ENCODE results near the gene ANKFN1.

ANKFN1 gene

GRCh38 chr17:56290802-56291118, 137.5 kb downstream of the ANKFN1 start:
- DNase-seq (ENCODE audit: low spot score), result no peak

GRCh38 chr17:56291226-56291805, 138.0 kb downstream of the ANKFN1 start:
- no peak for DNase-seq (ENCODE audit: low spot score)

DNA sequence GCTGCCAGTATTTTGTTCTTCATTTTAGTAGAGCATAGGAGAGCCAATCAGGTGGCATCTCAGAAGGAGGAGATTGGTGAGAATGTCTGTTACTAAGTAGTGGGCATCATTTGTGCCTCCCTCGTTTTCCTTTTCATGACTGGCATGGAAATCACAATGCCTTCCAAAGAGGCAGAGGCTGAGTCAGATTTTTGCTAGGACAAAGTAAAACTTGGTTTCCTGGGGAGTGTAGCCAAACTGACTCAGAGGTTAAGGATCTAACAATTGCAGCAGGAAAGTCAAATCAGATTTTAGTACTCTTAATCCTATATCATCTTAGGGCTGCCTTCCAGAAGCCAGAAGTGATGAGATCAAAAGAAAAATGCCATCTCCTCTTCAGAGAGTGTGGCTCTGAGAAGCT, 138.7 kb downstream of the ANKFN1 start:
- no peak for DNase-seq (ENCODE audit: low spot score)

DNA sequence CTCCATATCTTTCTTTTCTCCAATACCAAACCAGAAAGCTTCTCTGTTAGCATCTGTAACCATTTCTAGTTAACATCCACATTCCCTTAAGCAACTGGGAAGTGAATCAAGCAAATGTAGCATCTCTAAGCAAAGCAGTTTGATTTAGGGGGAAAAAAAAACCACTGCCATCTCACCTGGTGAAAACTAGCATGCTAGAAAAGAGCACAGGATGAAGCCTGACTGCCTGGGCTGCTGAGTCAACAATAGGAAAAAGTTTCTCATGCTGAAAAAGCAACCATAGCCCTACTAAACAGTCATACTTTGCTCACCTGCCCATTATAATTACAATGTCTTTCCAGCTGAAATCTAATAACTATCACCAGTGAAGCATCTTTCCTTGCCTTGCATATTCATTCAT, 139.3 kb downstream of the ANKFN1 start:
- no peak for DNase-seq (ENCODE audit: low spot score)

DNA sequence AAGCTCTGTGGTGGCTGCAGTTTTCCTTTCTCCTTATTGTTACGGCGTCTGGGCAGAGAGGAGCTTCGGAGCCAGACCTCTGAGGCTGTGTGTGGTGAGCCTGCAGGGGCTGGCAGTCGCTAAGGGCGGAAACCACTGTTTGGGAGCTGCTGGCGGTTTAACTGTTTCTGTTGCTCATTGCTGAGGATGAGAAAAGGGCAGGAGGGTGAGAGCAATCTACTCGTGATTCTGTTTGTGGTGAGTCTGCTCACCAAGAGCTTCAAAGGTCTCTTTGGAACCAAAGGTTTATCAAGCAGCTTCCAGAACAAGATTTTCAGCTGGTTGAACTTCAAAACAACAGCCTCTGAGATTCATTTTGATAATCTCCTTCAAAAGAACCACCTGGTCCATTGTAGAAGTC, 143.9 kb downstream of the ANKFN1 start:
- no peak for DNase-seq (ENCODE audit: low spot score)

GRCh38 chr17:56298846-56299245, 145.6 kb downstream of the ANKFN1 start:
- no peak for DNase-seq (ENCODE audit: low spot score)

- DNase-seq (ENCODE audit: low spot score), result no peak
Observed at GRCh38 chr17:56300144-56300543, 146.9 kb downstream of the ANKFN1 start.

DNA sequence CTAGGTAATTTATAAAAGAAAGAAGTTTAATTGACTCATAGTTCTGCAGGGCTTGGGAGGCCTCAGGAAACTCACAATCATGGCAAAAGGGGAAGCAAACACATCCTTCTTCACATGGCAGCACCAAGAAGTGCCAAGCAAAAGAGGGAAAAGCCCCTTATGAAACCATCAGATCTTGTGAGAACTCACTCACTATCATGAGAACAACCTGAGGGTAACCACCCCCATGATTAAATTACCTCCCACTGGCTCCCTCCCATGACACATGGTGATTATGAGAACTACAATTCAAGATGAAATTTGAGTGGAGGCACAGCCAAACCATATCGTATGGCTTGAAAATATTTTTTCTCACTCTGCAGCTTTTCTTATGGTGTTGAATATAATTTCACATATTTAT, 151.7 kb downstream of the ANKFN1 start:
- no peak for DNase-seq (ENCODE audit: low spot score)

DNA sequence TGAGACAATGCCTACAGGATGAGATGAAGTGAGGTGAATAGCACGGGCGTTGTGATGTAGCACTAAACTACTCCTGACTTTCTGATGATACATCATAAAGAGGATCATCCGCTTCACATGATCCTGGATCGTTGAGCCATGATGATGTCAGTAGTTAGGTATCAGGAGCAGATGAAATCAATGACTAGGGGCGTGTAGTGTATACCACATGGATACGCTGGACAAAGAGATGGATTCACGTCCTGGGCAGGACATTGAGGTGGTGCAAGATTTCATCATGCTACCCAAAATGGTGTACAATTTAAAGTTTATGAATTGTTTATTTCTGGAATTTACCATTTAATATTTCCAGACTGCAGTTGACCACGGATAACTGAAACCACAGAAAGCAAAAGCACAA, 156.6 kb downstream of the ANKFN1 start:
- DNase-seq (ENCODE audit: low spot score), result no peak

DNA sequence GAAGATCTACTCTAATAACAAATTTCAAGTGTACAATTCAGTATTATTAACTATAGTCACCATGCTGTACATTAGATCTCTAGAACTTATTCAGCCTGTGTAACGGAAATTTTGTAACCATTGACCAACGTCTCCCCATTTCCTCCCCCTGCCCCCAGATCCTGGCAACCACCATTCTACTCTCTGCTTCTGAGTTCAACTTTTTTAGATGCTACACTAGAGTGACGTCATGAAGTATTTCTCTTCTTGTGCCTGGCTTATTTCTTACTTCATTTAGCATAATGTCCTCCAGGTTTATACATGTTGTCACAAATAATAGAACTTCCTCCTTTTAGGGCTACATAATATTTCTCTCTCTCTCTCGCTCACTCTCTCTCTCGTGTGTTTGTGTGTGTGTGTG, 157.5 kb downstream of the ANKFN1 start:
- no peak for DNase-seq (ENCODE audit: low spot score)

DNA sequence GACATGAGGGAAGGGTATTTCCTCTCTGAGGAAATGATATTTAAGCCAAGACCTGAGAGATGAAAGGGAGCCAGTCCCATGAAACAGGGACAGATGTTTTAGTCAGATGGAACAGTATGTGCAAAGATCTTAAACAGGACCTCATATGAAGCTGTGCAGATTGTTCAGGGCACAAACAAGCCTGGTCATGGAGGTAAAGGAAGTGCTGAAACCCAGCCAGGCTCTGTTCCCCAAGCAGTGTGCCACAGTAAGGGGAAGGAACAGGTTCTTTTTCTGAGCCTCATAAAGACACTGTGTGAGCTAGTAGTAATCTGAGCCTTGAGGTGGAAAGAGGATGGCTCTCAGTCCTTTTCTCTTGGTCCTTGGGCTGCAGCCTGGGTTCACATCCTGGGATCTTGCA, 159.9 kb downstream of the ANKFN1 start:
- DNase-seq (ENCODE audit: low spot score), result no peak

GRCh38 chr17:56314026-56314425, 160.8 kb downstream of the ANKFN1 start:
- DNase-seq (ENCODE audit: low spot score), result no peak

DNA sequence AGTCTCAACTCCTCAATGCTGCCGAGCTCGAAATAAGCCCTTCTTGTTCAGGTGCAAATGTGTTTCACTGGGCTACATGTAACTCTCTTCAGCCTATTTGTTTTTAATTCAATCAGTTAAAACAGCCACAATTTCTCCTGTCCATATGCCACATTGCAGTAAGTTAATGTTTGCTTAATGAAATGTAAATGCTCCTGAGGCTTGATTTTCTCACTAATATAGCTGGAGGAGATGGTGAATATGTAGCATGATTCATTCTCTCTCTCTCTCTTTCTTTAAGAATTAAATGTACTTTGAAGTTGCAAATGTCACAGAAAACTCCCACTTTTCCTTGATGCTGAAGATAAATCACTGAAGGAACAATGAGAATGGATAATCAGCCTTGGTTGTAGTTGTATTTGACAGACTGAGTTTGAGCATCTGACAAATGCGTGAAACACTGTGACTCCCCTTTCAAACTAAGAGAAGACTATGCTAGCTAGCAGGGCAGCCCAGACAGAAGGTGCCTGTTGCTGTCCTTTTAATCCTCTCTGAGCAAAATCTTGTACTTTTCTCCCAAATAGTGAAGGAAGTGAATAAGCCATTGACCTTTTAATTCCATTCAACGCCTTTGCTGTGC, 161.8 kb downstream of the ANKFN1 start:
- no peak for DNase-seq (ENCODE audit: low spot score)

GRCh38 chr17:56316604-56317003, 163.3 kb downstream of the ANKFN1 start:
- no peak for DNase-seq (ENCODE audit: low spot score)

DNA sequence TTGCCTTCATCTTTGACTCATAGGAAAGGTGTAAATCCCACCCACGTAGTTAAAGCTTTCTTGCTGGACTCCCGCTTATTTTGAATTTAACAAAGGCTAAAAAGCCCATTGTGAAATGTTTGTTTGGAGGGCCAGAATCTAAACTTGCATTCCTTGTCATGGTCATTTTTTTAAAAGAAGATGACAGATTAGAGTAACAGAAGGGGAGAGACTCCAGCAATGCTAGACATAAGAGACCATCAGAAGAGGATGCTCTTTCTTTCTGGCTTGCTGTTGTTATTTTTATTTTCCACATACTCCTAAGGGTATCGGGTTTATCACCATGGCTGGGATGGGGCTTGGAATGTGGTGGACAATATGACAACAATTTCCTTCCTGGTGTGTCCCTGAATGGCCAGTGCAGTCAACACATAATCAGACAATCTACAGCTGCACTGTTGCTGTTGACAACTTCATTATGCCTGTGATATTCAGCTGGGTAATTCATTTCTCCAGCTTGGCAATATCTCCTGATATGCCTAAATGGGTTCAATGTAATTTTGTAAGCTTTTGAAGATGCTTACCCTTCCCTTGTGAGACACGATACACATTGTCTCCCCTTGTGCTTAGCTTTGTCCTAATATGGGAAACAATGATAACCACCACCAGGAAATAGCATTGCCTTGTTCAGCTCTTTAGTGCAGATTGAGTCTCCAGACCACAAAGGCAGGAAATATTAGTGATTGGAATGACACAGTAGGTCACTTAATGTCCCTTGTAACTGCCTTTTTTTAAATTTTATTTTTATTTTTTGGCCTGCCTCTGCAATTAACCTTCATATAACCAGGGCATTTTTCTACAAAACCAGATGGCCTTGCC, 164.3 kb downstream of the ANKFN1 start:
- DNase-seq (ENCODE audit: low spot score), result no peak

DNA sequence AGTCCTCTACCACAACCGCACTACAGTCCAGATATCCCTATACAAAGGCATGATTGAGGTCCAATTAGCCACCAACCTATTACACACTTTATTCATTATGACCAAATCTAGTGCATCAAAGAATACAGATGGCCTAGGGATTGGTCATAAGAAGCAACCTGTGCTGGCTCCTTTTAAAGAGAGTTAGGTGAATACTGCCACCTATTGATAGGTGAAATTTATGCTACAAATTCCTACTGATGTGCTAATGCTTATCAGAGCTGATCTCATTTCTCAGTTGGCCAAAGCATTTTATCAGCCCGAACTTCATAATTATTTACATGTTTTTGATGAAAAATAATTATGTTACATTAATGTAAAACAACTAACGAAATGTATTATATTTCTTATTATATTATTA, 166.3 kb downstream of the ANKFN1 start:
- DNase-seq (ENCODE audit: low spot score), result peak; percentile 13

GRCh38 chr17:56320443-56320842, 167.2 kb downstream of the ANKFN1 start:
- DNase-seq (ENCODE audit: low spot score), result no peak

- no peak for DNase-seq (ENCODE audit: low spot score)
Observed at GRCh38 chr17:56322991-56323390, 169.7 kb downstream of the ANKFN1 start.

- no peak for DNase-seq (ENCODE audit: low spot score)
Observed at GRCh38 chr17:56324676-56325075, 171.4 kb downstream of the ANKFN1 start.

GRCh38 chr17:56325313-56326000, 172.2 kb downstream of the ANKFN1 start:
- DNase-seq (ENCODE audit: low spot score), result no peak

GRCh38 chr17:56326001-56326359, 172.7 kb downstream of the ANKFN1 start:
- no peak for DNase-seq (ENCODE audit: low spot score)

- DNase-seq (ENCODE audit: low spot score), result no peak
Observed at GRCh38 chr17:56347639-56348038, 194.4 kb downstream of the ANKFN1 start.

DNA sequence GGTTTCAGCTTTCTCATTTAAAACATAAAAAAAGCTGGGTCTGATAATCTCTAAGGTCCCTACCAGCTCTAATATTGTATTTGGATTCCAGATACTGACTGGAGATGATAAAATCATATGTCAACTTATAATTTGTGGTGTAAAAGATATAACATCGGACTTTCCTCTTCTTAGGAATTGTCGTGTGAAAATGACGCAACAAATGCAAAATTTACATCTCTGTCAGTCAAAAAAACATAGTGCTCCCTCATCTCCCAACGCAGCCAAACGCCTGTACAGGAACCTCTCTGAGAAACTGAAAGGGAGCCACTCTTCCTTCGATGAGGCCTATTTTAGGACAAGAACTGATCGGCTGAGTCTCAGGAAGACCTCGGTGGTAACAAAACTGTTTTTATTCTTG, 197.3 kb downstream of the ANKFN1 start:
- DNase-seq (ENCODE audit: low spot score), result no peak

All from HuH-7.5 (cell line).